Kidney epithelial cell (primary cell): Measurements from ENCODE around the gene GARS1. TPM values are rescaled to one million over a fixed set of nuclear protein-coding genes. Genes with fewer than 3 reads are reported as not detected.

Experiments
- DNase-seq: peaks from one replicate; pipeline ENCODE4 v3.0.0-alpha.2; 2010; ENCODE audit warnings: low read depth
- H3K27me3 ChIP-seq: 2 replicates; pipeline ENCODE4 v1.6.0; 2011; ENCODE audit warnings: low read length; ENCODE audit not compliant: control insufficient read depth, insufficient read depth
- H3K36me3 ChIP-seq: 2 replicates; pipeline ENCODE4 v1.5.1; 2011; ENCODE audit warnings: low read length; ENCODE audit not compliant: control insufficient read depth, insufficient read depth
- H3K4me3 ChIP-seq: 2 replicates; pipeline ENCODE4 v1.5.1; 2011; ENCODE audit warnings: low read depth, mild to moderate bottlenecking, control low read depth, low read length
- CTCF ChIP-seq: IDR thresholded peaks from 2 replicates; pipeline ENCODE4 v1.5.1; 2011; ENCODE audit warnings: mild to moderate bottlenecking, moderate library complexity, low read length, control low read depth, inconsistent platforms; ENCODE audit not compliant: insufficient read depth, poor library complexity, severe bottlenecking
- total RNA-seq: library from RNA; depleted of rRNA; stranded (reverse); fragments of >200 nt; gene quantifications from 2 replicates; pipeline ENCODE4 v1.2.3, GENCODE V29; 2015

Gene GARS1
- total RNA-seq, 1 donor from 2014 or later: 354 TPM

GRCh38 chr7:30661926-30662325, 67.2 kb downstream of the GARS1 start:
- H3K27me3 ChIP-seq: peaks cover 4% of the 10 kb centered on the region
- H3K4me3 ChIP-seq: no peak overlapping the region
- DNase-seq: no peak
- TF ChIP-seq CTCF: no peak
- no peaks in the 10 kb centered on the region for H3K36me3 ChIP-seq

DNA sequence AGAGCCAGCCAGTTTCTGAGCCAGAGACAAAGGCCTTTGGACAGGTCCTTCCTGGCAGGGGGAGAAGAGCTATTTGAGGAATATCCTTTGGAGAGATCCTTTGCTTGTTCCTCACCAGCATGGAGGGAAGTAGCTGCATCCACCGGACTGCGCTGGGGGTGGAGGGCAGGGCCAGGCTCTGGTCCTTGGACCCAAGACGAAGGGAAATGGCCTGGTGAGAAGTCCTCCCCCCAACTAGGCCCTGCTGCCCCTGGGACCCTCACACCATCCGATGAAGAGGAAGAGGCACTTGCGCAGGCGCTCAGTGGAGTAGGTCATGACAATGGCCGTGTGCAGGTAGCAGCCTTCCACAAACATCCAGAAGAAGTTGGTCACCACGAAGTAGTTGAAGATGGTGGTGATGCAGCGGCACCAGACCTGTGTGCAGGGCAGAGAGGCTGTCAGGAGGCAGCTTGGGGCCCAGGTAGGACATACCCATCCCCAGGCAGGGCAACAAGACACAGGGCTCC, 67.8 kb downstream of the GARS1 start:
- DNase-seq: no peak
- Histone ChIP-seq H3K4me3 (no peak overlapping the region), H3K27me3 (peaks cover 4% of the 10 kb centered on the region), H3K36me3 (no peaks in the 10 kb centered on the region)
- no peak for TF ChIP-seq CTCF

- Histone ChIP-seq H3K4me3 (no peak overlapping the region), H3K36me3 (no peaks in the 10 kb centered on the region), H3K27me3 (peaks cover 4% of the 10 kb centered on the region)
- DNase-seq: no peak
- no peak for TF ChIP-seq CTCF
These were observed 68.7 kb downstream of the GARS1 start for GRCh38 chr7:30663414-30663813.

DNA sequence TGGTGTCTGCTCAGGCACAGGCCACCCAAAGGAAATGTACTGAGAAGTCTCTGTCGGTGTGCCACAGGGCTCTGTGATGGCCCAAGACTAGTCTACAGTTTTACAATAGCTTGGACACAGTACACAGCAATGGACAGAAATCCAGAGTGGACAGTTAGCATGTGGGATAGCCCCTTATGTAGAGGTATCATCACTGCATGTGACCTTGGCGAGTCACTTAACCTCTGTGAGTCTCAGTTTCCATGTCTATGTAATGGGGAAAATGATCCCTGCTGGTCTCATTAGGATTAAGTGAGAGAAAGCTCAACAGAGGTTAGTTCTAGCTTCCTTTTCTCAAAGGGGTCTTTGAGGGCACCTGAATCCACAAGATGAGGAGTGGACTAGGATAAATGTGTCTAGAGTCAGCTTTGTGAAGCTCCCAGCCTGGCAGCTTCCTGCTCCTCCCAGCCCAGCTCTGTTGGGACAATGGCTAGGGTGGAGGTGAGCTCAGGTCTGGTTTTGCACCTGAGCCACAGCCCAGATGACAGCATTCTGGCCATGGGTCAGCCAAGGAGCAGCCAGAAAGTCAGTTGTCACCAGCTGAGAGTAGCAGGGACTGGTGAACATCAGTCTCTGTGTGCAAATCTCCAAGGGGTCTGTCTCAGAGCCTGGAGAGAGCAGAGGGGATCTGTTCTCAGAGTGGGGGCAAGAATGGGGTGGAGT, 69.7 kb downstream of the GARS1 start:
- H3K27me3 ChIP-seq: peaks cover 4% of the 10 kb centered on the region
- no peak for TF ChIP-seq CTCF
- no peak overlapping the region for H3K4me3 ChIP-seq
- no peaks in the 10 kb centered on the region for H3K36me3 ChIP-seq
- no peak for DNase-seq

- DNase-seq: no peak
- Histone ChIP-seq H3K36me3 (no peaks in the 10 kb centered on the region), H3K27me3 (peaks cover 4% of the 10 kb centered on the region), H3K4me3 (no peak overlapping the region)
- no peak for TF ChIP-seq CTCF
These were observed 70.4 kb downstream of the GARS1 start for GRCh38 chr7:30665043-30665442.

DNA sequence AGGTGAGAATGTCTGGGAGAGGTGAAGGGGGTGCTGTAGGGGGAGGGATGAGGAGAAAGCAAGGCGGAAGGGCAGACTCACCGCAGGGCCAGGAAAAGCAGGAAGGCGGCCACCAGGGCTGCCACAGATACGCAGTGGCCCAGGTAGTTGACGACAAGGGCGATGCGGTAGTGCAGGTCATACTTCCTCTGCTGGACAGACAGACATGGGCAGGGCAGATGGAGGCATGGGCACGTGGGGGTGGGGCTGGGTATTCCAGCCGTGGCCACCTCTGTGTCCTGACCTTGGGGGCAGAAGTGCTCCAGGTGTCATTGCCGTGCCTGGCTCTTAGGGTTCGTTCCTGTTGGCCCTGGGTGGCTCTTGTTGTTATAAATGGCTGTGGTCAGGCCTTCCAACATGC, 70.8 kb downstream of the GARS1 start:
- Histone ChIP-seq H3K4me3 (no peak overlapping the region), H3K27me3 (peaks cover 4% of the 10 kb centered on the region), H3K36me3 (no peaks in the 10 kb centered on the region)
- TF ChIP-seq CTCF: no peak
- DNase-seq: no peak
